Stimulated activated CD4-positive, alpha-beta T cell treated with anti-CD3 and anti-CD28 coated beads, Interleukin-12 subunit alpha, Interleukin-12 subunit beta, amount 100 ng/mL, for 24 hours (primary cell): ENCODE results near the gene RNF4.
"Not testable (repeated sequence)": the region's sequence is repeated elsewhere in the genome, so short reads cannot be mapped to it uniquely, and the experiment has no call there.

Source experiments
- DNase-seq, 2 experiments: peaks; one replicate each; pipeline ENCODE4 v3.0.0-alpha.2; 2020; ENCODE audit warnings: low read depth in 2 of 2

RNF4 gene

DNA sequence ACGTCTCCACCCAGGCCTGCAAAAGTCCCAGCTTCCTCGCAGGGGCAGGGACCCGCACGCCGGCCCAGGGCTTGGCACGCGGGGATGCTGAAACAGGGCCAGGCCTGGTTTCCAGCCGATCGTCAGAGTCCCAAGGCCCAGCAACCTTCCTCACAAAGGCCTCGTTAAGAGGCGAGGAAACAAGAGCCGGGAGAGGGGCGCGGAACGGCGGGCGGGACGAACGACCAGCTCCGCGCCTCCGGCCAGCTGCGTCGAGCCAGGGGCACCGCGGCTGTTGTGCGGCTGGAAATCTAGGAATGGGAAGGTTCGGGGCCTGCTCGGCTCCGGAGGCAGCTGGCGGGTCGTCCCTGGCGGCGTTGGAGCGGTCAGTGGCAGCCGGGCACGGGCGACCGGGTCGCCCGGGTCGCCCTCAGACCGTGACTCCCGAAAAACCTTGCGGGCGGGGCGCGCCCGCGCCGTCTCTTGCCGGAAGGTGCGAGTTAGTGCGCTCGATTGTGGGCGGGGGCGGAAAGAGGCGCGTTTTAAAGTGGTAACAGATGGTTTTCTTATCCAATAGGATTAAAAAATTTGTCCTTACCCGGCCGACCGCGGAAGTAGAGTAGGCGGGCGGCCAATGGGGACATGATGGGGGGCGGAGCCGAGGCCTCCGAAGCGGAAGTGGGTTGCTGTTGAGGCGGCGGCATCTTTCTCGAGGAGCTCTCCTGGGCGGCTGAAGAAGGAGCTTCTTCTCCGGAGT lies at the start of gene RNF4:
TSS of gene RNF4 (plus strand) at position 651 of the 736 bp plus-strand sequence. CDS start 21,388 bp downstream, outside the sequence.
- DNase-seq: peak; percentile 91 to 95

DNA sequence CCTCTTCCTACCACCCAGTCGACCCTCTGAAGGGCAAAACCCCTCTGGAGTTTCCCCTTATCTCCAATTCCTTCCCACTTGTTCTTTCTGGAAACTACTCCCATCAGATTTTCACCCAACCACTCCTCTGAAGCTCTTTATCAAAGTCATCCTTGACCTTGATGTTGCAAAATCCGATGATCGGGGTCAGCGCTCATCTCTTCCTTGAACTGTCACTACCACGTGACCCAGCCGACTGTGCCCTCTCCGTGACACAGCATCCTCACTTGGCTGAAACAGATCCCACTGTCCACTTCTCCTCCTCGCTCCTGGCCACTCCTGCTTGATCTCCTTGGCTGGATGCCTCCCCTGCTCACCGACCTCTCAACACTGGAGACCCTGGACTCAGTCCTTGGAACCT lies 49.1 kb upstream of the RNF4 start:
- no peak for DNase-seq

GRCh38 chr4:2421928-2422327 lies 47.0 kb upstream of the RNF4 start:
- DNase-seq: no peak

DNA sequence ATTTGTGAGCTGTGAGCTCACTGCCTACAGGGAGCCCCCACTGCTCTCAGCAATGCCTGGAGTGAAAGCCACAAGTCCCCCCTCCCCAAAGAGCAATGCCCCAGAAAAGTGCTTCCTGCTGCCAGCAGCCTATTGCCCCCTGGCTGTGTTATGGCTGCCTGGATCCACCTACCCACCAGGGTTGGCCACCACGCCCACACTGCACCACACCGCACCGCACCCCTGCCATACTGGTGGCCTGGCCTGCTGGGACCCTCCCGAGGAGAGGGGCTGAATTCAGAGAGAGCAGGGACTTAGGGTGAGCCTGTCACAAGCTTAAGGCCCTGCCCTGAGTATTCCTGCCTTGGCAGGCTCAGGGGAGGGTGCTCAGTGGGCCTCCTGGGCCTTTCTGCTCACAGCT lies 45.8 kb upstream of the RNF4 start:
- DNase-seq: no peak

GRCh38 chr4:2423695-2424094 lies 45.2 kb upstream of the RNF4 start:
- DNase-seq: no peak

- DNase-seq: no peak
These were observed 44.3 kb upstream of the RNF4 start for GRCh38 chr4:2424581-2424980.

DNA sequence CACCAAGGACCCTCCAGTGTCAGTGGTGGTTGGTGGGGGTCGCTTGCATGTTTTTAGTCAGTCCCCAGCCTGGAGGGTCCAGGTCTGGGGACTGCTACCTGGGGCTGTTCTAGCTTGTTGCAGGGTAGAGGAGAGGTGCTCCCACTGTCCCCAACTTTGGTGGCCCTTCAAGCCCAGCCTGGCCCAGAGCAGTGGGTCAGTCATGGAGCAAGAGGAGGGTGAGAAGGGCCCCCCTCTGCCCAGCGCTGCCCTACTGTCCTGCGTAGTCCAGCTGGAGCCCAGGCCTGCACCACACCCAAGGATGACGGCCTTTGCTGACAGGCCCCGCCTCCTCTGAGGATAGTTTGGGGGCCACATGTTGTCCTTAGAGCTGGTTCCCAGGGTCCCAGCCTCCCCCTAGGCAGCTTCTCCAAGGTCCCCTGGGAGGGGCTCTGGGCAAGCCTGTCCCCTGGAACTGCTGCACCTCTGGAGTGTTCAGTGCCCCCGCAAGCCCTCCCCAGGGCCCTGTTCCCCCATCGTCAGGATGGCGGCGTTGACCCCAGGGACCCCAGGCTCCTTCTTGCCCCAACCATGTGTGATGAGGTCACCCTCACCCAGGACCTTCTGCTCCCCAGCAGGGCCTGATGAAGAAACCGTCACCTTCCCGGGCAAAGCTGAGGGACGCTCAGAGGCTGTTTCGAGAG lies 43.4 kb upstream of the RNF4 start:
- DNase-seq: no peak

DNA sequence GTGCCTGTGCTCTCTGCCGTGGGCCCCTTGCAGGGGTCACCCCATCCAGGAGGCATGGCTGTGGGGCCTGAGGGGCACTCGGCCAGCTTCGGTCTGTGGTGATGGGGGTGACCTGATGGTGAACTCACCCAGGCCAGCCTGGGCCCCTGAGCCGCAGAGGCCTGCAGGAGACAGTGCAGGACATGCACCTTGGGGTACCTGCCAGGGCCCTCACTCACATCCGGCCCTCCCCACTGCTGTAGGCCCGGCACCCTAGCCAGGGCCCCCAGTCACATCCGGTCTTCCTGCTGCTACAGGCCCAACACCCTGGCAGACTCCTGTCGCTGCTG lies 42.9 kb upstream of the RNF4 start:
- no peak for DNase-seq

DNA sequence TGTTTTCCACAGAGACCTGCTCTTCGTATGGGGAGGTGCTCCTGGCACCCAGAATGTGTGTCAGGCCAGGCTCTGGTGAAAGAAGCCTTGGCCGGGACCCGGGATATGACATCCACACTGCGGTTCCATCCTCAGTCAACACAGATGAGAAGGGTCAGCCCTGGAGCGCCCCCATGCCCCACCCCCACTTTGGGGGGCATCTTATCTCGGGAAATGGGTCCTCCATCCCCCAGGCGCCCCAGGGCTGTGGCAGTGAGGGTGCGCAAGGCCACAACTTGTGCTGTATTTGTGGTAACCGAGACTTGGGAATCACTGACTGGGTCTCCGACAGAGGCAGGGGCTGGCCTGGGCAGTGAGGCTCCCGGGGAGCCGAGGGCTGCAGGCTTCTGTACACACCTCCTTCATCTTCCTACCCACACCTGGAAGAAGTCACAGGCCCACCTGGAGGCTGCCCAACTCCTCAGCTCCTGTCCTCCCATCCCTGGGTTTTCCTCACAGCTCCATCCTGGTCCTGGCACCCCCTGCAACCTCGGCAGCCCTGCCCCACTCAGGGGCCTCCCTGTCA lies 42.1 kb upstream of the RNF4 start:
- DNase-seq: no peak

DNA sequence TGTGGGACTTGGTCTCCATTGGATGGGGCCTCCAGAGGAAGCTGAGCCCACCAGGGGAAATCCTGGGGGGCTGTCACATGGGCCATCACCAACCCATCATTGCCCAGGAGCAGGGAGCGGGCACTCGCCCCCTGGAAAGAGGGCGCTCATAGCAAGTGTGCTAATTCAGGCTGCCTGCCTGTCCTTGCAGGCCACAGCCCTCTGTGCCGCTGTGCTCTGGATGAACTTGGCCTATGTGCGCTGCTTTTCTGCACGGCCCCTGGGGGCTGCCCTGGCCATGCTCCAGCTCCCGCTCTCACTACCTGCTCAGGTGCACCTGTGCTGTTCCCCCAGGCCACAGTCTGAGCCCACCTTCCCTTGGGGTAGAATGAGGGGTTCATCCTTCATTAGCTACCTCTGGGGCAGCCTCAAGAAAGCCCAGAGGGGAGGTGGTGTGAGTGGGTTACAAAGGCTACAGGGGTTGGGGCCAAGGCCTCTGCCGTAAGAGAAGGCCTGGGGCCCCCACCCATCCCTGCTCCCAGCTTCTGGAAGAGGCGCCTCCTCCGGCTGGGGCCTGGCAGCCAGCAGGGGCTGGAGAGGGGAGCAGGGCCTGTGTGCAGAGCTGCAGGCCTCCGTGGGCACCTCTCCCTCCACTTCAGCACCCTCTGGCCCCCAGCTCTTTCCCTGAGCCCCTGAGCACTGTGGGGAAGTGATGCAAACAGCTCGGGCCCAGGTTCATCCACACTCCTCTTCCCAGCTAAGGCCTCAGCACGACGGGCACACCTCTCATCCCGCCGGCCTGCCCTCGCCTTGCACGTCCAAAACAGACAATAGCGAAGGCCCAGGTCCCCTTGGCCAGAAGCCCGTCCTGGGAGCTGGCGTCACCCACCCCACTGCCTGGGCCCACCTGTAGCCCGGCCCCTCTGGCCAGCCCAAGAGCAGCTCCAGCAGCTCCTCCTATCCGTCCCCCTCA lies 41.2 kb upstream of the RNF4 start:
- DNase-seq: no peak

- DNase-seq: no peak
These were observed 40.3 kb upstream of the RNF4 start for GRCh38 chr4:2428496-2429213.

GRCh38 chr4:2429945-2430757 lies 38.8 kb upstream of the RNF4 start:
- DNase-seq: not testable (repeated sequence)

- DNase-seq: no peak
These were observed 36.9 kb upstream of the RNF4 start for GRCh38 chr4:2432004-2432403.

DNA sequence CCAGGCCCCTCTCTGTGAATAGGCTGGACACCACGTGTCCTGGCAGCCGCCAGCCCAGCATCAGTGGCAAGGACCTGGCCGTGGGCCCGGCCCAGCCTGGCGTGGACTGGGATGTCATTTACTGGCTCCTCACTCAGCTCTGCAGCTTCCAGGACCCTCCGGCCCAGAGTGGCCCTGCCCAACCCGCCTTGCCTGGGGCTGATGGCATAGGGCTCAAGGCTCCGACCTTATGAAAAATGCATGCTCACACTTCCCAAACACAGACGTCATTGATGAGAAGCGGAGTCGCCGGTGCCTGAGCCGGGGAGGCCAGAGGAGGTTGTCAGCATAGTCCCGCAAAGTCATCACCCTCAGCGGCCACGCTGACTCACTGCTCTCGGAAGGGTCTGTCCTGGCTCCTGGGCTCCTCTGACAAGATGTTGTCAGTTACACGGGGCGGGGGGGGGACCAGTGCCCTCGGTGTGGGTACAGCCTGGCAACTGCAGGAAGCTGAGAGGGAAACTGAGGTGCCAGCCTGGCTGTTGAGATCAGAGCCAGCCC lies 35.8 kb upstream of the RNF4 start:
- DNase-seq: no peak

- no peak for DNase-seq
These were observed 35.1 kb upstream of the RNF4 start for GRCh38 chr4:2433609-2434350.

GRCh38 chr4:2434420-2434819 lies 34.5 kb upstream of the RNF4 start:
- DNase-seq: no peak

GRCh38 chr4:2436301-2436700 lies 32.6 kb upstream of the RNF4 start:
- DNase-seq: no peak

DNA sequence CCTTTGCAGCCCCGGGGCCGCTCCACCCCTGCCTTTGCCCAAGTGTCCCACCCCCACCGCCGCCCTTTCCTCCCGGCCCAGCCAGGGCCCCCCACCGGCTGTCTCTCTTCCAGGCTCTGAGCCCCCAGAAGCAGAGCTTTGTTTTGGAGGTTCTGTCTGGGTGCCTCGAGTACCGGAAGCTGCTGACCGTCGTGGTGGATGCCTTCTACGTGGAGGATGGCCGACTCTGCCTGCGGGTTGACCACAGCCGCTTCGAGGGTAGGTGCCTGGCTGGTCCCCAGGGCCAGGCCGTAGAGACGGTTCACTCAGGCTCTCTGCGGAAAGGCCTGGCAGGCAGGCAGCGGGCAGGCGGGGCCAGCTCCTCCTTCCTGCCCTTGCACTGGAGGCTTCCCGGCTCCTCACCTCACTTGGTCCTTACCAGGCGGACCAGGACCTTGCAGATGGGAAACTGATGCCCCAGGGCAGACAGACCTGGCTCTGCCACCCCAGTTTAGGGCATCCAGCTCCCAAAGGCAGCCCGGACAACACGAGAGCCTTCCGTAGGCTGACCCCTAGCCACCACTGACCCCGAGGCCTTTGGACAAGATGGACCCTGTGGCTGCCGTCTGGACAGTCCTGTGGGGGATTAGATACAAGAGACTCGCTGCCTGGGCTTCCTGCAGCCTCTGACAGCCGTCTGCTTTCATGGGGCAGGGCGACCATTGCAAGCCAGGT lies 32.0 kb upstream of the RNF4 start:
- DNase-seq: no peak
